ENCODE measurements around the gene TMEM260. TPM values are rescaled to one million over a fixed set of nuclear protein-coding genes. Genes with fewer than 3 reads are reported as not detected.

TMEM260 gene
- total RNA-seq, result 10 to 100 TPM; 20.0 to 23.0 TPM

GRCh38 chr14:56579345-56580220 lies at the start of gene TMEM260:
TMEM260 (plus strand) TSS chr14:56579798; CDS start chr14:56579915, 117 bp downstream.
- Mint-ChIP-seq H3K4me3 (peak within 1 kb of the TSS; percentile 88), H3K9me3 (no peaks in the 10 kb centered on the region), H3K27me3 (no peaks in the 10 kb centered on the region), H3K36me3 (ENCODE audit: low read depth) (peaks cover 5% of the 10 kb centered on the region), H3K4me1 (peaks cover 32% of the 10 kb centered on the region), H3K27ac (peak within 1 kb of the TSS; percentile 97)
- ChIA-PET CTCF (interaction anchor here (0.7 to 1.2 kb wide), 8 partner anchors 9 to 27 kb away, joined by 3 to 7 read pairs (median 4); no protein-coding TSS in a partner anchor), POLR2A (interaction anchor here (0.8 kb wide), 1 partner anchor 690 kb away, joined by 3 read pairs; no protein-coding TSS in a partner anchor)
- DNase-seq, result peak; percentile 89

DNA sequence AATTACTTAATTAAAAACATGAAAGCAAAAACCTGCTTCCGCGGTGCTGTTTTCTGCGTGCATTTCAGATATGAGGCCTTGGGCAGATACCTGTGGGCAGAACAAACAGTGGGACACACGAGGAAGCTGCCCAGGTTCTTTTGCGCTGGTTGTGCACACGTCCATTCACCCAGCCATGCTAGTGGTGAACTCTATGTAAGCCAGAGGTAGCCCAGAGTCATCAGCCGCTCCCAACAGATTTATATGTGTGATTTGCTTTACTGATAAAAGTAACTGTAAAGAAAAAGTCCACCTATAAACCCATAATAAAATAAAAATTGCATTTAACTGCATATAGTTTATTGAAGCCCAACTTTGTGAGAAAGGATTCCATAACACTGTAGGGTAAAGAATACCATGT lies 47.1 kb upstream of the TMEM260 start:
- Mint-ChIP-seq H3K4me3 (no peak overlapping the region), H3K4me1 (no peaks in the 10 kb centered on the region), H3K27me3 (peaks cover 9% of the 10 kb centered on the region), H3K27ac (no peak overlapping the region), H3K9me3 (no peaks in the 10 kb centered on the region), H3K36me3 (ENCODE audit: low read depth) (no peaks in the 10 kb centered on the region)
- DNase-seq, result no peak
- POLR2A ChIA-PET, result no interaction called here
- CTCF ChIA-PET, result interaction anchor here (0.6 kb wide), 1 partner anchor 10 kb away, joined by 4 read pairs; no protein-coding TSS in a partner anchor

GRCh38 chr14:56534656-56535055 lies 44.9 kb upstream of the TMEM260 start:
- no peaks in the 10 kb centered on the region for H3K4me1 Mint-ChIP-seq
- no peak for DNase-seq
- peaks cover 11% of the 10 kb centered on the region for H3K27me3 Mint-ChIP-seq
- POLR2A ChIA-PET, result no interaction called here
- H3K9me3 Mint-ChIP-seq, result no peaks in the 10 kb centered on the region
- H3K36me3 Mint-ChIP-seq (ENCODE audit: low read depth), result no peaks in the 10 kb centered on the region
- no peak overlapping the region for H3K4me3 Mint-ChIP-seq
- no peak overlapping the region for H3K27ac Mint-ChIP-seq
- CTCF ChIA-PET, result no interaction called here

DNA sequence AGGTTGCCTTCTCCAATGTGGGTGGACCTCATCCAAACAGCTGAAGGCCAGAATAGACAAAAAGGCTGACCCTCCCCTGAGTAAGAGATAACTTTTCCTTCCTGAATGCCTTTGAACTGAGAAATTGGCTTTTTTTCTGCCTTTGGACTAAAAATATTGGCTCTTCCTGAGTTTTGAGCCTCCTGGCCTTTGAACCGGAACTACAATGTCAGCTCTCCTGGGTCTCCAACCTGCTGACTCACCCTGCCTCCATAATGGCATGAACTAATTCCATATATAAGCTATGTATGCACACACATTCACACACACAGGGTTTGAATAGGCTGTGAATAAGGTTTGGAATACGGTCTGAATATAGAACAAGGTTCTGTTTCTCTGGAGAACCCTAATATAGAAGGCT lies 39.7 kb upstream of the TMEM260 start:
- Mint-ChIP-seq H3K36me3 (ENCODE audit: low read depth) (no peaks in the 10 kb centered on the region), H3K27ac (no peak overlapping the region), H3K27me3 (peaks cover 9% of the 10 kb centered on the region), H3K9me3 (no peaks in the 10 kb centered on the region), H3K4me3 (no peak overlapping the region), H3K4me1 (no peaks in the 10 kb centered on the region)
- no peak for DNase-seq
- ChIA-PET POLR2A (interaction anchor here (0.7 kb wide), 1 partner anchor 78 kb away, joined by 3 read pairs; no protein-coding TSS in a partner anchor), CTCF (no interaction called here)

- ChIA-PET CTCF (no interaction called here), POLR2A (no interaction called here)
- no peak overlapping the region for H3K27ac Mint-ChIP-seq
- no peaks in the 10 kb centered on the region for H3K36me3 Mint-ChIP-seq (ENCODE audit: low read depth)
- H3K4me1 Mint-ChIP-seq, result no peaks in the 10 kb centered on the region
- H3K4me3 Mint-ChIP-seq, result no peak overlapping the region
- H3K27me3 Mint-ChIP-seq, result no peaks in the 10 kb centered on the region
- H3K9me3 Mint-ChIP-seq, result no peaks in the 10 kb centered on the region
- no peak for DNase-seq
Observed at GRCh38 chr14:56543436-56543835, 36.2 kb upstream of the TMEM260 start.

DNA sequence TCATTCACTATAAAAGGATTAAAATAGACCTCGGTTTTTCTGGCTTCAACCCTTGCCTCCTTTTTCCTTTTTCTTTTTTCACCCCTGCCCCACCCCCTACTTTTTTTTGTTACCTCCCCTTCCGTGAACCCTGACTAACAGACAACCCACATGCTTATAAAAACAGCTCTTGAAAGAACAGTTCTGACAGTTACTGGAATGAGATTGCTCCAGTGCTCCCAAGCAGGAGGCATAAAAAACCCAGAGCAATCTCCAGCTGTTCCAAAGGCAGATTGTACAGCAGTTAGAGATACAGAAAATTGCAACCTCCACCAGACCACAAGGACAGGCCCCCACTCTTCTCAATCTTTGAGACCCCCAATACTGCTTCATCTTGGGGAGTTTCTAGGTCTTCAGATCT lies 29.9 kb upstream of the TMEM260 start:
- Mint-ChIP-seq H3K9me3 (no peaks in the 10 kb centered on the region), H3K27me3 (peaks cover 12% of the 10 kb centered on the region), H3K27ac (no peak overlapping the region), H3K4me1 (no peaks in the 10 kb centered on the region), H3K4me3 (no peak overlapping the region), H3K36me3 (ENCODE audit: low read depth) (no peaks in the 10 kb centered on the region)
- ChIA-PET POLR2A (no interaction called here), CTCF (interaction anchor here (1.9 kb wide), 1 partner anchor 8 kb away, joined by 4 read pairs; no protein-coding TSS in a partner anchor)
- no peak for DNase-seq

GRCh38 chr14:56552615-56553014 lies 27.0 kb upstream of the TMEM260 start:
- CTCF ChIA-PET, result no interaction called here

DNA sequence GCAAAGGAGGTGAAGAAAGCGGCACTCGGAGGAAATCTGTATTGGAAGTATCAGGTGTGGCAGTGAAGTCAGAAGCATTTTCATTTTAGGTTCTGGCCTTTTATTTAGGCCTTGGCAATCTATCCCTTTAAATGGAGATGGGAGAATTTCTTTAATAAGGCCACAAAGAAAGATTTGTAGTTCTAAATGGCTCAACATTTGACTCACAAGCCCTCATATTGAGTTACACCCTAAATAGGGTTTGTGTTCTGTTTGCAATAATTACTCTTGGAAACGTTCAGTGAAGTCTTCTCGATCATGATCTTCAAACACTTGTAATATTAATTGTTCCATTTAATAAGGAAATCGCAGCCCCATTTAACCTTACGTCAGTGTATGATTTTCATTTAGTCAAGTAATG lies 25.3 kb upstream of the TMEM260 start:
- Mint-ChIP-seq H3K4me3 (no peak overlapping the region), H3K36me3 (ENCODE audit: low read depth) (no peaks in the 10 kb centered on the region), H3K27ac (no peak overlapping the region), H3K27me3 (peaks cover 20% of the 10 kb centered on the region), H3K4me1 (no peaks in the 10 kb centered on the region), H3K9me3 (no peaks in the 10 kb centered on the region)
- ChIA-PET CTCF (no interaction called here), POLR2A (no interaction called here)
- no peak for DNase-seq

More at GRCh38 chr14:56552615-56553014, 27.0 kb upstream of the TMEM260 start:
- Mint-ChIP-seq H3K4me1 (no peaks in the 10 kb centered on the region), H3K4me3 (no peak overlapping the region), H3K9me3 (no peaks in the 10 kb centered on the region), H3K36me3 (ENCODE audit: low read depth) (no peaks in the 10 kb centered on the region), H3K27me3 (peaks cover 14% of the 10 kb centered on the region), H3K27ac (no peak overlapping the region)
- DNase-seq, result no peak
- POLR2A ChIA-PET, result no interaction called here

- no peaks in the 10 kb centered on the region for H3K4me1 Mint-ChIP-seq
- no peak for DNase-seq
- peaks cover 14% of the 10 kb centered on the region for H3K27me3 Mint-ChIP-seq
- H3K4me3 Mint-ChIP-seq, result no peak overlapping the region
- POLR2A ChIA-PET, result no interaction called here
- H3K36me3 Mint-ChIP-seq (ENCODE audit: low read depth), result no peaks in the 10 kb centered on the region
- CTCF ChIA-PET, result no interaction called here
- no peak overlapping the region for H3K27ac Mint-ChIP-seq
- no peaks in the 10 kb centered on the region for H3K9me3 Mint-ChIP-seq
Observed at GRCh38 chr14:56555921-56556570, 23.6 kb upstream of the TMEM260 start.

DNA sequence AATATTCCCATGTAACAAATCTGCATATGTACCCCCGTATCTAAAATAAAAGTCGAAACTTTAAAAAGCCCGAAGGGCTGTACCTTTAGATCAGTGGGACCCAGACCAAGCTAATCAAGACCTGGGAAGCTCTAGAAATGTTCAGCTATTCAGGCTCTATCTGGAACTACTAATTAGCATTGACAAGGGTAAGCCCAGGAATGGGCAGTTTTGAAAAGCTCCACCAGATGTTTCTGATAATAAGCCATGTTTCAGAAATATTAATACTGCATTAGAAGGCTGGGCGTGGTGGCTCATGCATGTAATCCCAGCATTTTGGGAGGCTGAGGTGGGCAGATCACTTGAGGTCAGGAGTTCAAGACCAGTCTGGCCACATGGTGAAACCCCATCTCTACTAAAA lies 20.4 kb upstream of the TMEM260 start:
- H3K27ac Mint-ChIP-seq, result no peak overlapping the region
- CTCF ChIA-PET, result interaction anchor here (1.3 kb wide), 1 partner anchor 20 kb away, joined by 4 read pairs; the partner anchor contains the start of gene TMEM260

DNA sequence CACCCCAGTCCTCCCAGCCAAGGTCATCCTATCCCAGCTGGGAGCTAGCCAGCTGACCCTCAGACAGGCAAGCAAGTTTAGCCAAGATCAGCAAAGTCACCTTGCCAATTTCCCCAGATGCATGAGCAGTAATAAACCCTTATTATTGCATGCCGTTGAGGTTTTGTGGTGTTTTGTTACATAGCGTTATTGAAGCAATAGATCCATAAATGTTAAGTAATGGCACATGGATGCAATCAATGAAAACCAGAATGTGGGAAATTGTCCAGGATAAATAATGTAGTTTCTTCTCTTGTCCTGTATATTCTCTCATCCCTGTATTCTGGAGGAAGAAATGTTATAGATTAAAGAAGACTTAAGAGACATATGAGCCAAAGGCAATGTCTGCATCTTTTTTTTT lies 18.0 kb upstream of the TMEM260 start:
- Mint-ChIP-seq H3K9me3 (peaks cover 3% of the 10 kb centered on the region), H3K36me3 (ENCODE audit: low read depth) (no peaks in the 10 kb centered on the region), H3K4me1 (no peaks in the 10 kb centered on the region), H3K4me3 (no peak overlapping the region), H3K27ac (no peak overlapping the region), H3K27me3 (peaks cover 23% of the 10 kb centered on the region)
- no peak for DNase-seq
- ChIA-PET CTCF (interaction anchor here (0.7 kb wide), 1 partner anchor 18 kb away, joined by 3 read pairs; the partner anchor contains the start of gene TMEM260), POLR2A (no interaction called here)

More for the DNA sequence above, 20.4 kb upstream of the TMEM260 start:
- H3K4me1 Mint-ChIP-seq, result no peaks in the 10 kb centered on the region
- POLR2A ChIA-PET, result no interaction called here
- no peaks in the 10 kb centered on the region for H3K36me3 Mint-ChIP-seq (ENCODE audit: low read depth)
- H3K4me3 Mint-ChIP-seq, result no peak overlapping the region
- peaks cover 2% of the 10 kb centered on the region for H3K9me3 Mint-ChIP-seq
- no peak for DNase-seq
- H3K27me3 Mint-ChIP-seq, result peaks cover 14% of the 10 kb centered on the region

GRCh38 chr14:56562883-56563282 lies 16.7 kb upstream of the TMEM260 start:
- Mint-ChIP-seq H3K36me3 (ENCODE audit: low read depth) (no peaks in the 10 kb centered on the region), H3K27me3 (peaks cover 23% of the 10 kb centered on the region), H3K27ac (no peak overlapping the region), H3K4me3 (no peak overlapping the region), H3K9me3 (peaks cover 3% of the 10 kb centered on the region), H3K4me1 (no peaks in the 10 kb centered on the region)
- ChIA-PET CTCF (interaction anchor here (0.7 kb wide), 1 partner anchor 34 kb away, joined by 3 read pairs; no protein-coding TSS in a partner anchor), POLR2A (no interaction called here)
- no peak for DNase-seq

GRCh38 chr14:56569174-56569573 lies 10.4 kb upstream of the TMEM260 start:
- H3K27ac Mint-ChIP-seq, result no peak overlapping the region
- H3K27me3 Mint-ChIP-seq, result peaks cover 26% of the 10 kb centered on the region
- no peak overlapping the region for H3K4me3 Mint-ChIP-seq
- no peaks in the 10 kb centered on the region for H3K4me1 Mint-ChIP-seq
- H3K9me3 Mint-ChIP-seq, result peaks cover 2% of the 10 kb centered on the region
- ChIA-PET POLR2A (no interaction called here), CTCF (interaction anchor here (0.7 kb wide), 1 partner anchor 29 kb away, joined by 3 read pairs; no protein-coding TSS in a partner anchor)
- H3K36me3 Mint-ChIP-seq (ENCODE audit: low read depth), result no peaks in the 10 kb centered on the region
- DNase-seq, result no peak

Measured in activated CD4-positive, alpha-beta T cell treated with anti-CD3 and anti-CD28 coated beads, Interleukin-2, amount 10 ng/mL, durations not matched to agents 7 days and 5 days (primary cell).